GM12891 (cell line): ENCODE measurements around the gene BPNT1.

Experiments used
- POLR2A ChIP-seq: IDR thresholded peaks from 2 replicates; pipeline ENCODE4 v1.6.1; 2011; ENCODE audit warnings: low read depth, low read length, control low read depth
- POLR2AphosphoS5 ChIP-seq: IDR thresholded peaks from 2 replicates; pipeline ENCODE4 v1.6.1; 2011; ENCODE audit warnings: low read depth, low read length, control low read depth

DNA sequence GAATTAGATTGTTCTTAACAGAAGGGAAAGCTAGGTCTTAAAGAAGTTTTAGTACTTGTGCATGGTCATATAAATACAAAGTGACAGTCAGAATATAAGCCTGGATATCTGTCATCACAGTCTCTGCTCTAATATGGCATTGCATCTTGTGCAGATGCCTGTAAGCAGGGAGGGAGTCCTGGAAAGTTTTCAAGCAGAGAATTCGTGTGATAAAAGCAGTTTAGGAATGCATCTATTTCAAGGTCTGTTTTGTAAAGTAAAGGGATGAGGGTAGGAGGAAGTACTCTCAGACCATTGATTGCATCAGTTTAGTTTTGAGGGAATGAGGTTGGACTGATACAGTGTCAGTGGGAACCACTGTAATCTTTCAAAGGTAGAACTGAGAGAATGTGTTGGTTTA is 35.0 kb upstream of the BPNT1 start:
- TF ChIP-seq POLR2A, result no peak
- no peak for TF ChIP-seq POLR2AphosphoS5
